GM21367 (cell line): ENCODE data around the gene GFAP.
A peak's percentile ranks its signal among the peaks of the same experiment; 100 is the strongest.

Experiments used
- ATAC-seq: cut with Tn5 transposase; IDR thresholded peaks from one replicate; pipeline ENCODE4 v1.9.1; 2021; ENCODE audit not compliant: unreplicated experiment

The GFAP gene

DNA sequence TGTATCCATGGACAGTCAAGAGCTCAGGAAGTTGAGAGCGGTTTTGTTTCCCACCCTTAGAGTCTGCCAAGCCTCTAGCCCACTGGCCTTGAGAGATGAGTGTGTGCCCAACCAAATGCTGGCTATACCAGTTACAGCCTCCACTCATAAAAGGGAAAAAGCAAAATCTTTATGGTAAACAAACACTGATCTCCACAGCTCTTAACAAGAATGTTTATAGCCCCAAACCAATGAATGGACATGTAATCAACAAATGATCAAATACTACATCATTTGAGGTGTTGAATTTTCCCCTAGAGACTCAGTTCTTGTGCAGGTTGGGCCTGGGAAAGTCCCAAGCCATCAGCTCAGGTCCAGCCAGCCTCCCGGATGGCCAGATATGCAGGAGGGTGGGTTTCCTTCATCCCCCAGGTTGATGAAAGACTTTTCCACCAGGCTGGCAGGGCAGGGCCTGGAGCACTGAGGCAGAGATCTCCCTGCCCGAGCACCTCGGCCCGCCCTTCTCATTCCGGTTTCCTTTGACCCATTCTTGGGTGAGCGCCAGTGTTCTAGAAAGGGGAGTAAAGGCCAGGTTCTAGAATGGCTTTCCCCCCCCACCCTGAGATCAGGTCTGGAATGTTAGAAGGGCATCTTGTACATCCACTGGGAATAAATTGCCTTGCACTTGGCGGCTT is 12.2 kb downstream of the GFAP start:
- no peak for ATAC-seq

GRCh38 chr17:44902135-44902760 is 13.1 kb downstream of the GFAP start:
- no peak for ATAC-seq

DNA sequence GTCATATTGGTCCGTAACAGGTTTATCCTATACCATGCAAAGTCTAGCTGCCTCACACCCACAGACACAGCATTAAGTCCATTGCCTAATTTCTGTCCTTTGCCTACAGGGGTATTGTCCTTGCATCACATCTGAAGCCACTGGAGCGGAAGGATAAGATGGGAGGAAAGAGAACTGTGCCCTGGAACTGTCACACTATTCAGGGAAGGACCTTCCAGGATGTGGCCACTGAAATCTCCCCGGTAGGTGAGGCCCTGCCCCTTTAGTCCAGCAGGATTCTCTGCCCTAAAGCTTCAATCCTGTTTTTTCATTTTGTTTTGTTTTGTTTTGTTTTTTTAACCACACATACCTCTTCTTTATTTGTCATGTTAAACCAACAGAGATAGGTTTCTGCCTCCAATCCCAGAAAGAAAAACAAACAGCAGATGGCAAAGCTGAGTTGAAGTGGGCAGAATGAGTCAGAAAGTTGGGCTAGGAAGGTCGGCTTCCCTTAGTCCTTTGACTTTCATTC is 13.8 kb downstream of the GFAP start:
- no peak for ATAC-seq

GRCh38 chr17:44900894-44901293 is 14.4 kb downstream of the GFAP start:
- ATAC-seq = no peak

- peak; percentile 54 for ATAC-seq
These were observed 16.1 kb downstream of the GFAP start, which contains the start of gene EFTUD2 for GRCh38 chr17:44899074-44899782. EFTUD2 (minus strand) TSS chr17:44899445; CDS start chr17:44894521, 4,924 bp downstream.

- ATAC-seq = no peak
These were observed 16.6 kb downstream of the GFAP start for GRCh38 chr17:44898768-44899073.

GRCh38 chr17:44894642-44895041 is 20.7 kb downstream of the GFAP start:
- ATAC-seq = no peak

GRCh38 chr17:44892250-44892649 is 23.1 kb downstream of the GFAP start:
- no peak for ATAC-seq

DNA sequence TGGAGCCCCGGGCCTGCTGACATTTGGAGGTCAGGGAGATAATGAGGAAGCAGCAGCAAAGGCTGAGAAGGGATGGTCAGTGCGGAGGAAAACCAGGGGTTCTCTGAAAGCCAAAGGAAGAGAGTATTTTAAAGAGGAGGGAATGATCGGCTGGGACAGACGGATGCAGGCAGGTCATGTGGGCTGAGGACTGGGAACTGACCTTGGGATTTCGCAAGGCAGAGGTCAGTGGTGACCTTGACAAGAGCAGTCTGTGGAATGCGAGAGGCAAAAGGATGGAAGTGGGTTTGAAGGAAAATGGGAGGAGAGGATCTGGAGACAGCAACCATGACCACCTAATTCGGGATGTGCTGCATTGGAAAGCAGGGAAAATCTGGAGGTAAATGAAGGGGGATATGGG is 26.3 kb downstream of the GFAP start:
- no peak for ATAC-seq

DNA sequence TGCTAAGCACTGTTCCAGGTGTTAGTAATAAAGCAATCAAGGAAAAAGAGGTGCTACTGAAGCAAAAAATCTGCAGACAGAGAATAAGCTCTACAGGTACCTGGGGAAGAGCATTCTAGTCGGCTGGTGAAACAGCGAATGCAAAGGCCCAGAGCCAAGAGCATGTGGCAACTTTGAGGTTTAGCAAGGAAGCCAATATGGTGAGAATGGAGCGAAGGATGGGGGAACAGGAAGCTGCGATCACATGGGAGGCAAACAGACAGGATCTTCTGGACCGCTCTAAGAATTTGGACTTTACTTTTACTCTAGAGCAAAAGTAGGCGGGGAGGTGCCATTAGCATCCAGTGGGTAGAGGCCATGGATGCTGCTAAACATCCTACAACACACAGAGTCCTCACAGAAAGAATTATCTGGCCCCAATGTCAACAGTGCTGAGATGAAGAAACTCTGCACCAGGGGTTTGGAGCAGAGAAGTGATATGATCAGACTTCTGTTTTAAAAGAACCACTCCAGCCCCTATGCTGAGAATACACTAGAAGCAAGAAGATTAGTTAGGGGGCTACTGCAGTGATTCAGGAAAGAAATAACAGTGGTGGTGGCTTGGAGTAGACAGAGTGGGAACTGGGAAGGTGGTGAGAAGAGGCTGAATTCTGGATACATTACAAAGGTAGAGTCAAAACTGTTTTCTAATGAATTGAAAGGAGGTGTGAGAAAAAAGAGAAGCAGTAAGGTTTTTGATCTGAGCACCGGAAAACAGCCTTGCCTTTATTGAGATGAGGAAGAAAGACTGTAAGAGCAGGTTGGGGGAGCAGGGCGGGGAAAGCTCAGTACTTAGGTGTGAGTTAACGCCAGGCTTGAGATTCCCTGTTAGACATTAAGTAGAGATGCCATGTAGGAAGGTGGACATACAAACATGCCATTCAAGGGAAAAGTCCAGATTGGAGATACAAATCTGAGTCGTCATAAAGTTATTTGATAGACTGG is 27.0 kb downstream of the GFAP start:
- no peak for ATAC-seq

DNA sequence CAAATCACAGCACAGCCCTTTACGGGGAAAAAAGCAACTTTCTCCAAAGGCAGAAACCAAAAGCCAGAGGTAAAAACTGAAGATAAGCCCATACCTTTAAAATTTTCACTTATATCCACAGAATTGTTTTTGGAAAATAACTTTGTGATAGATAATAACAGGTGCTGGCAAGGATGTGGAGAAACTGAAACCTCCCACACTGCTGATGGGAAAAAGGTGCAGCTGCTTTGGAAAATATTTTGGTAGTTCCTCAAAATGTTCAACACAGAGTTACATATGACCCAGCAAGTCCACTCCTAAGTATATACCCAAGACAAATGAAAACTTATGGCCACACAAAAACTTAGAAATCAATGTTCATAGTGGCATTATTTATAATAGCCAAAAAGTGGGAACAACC is 28.3 kb downstream of the GFAP start:
- no peak for ATAC-seq

- ATAC-seq = no peak
These were observed 30.4 kb downstream of the GFAP start for GRCh38 chr17:44884941-44885340.

GRCh38 chr17:44881145-44881544 is 34.2 kb downstream of the GFAP start:
- no peak for ATAC-seq

DNA sequence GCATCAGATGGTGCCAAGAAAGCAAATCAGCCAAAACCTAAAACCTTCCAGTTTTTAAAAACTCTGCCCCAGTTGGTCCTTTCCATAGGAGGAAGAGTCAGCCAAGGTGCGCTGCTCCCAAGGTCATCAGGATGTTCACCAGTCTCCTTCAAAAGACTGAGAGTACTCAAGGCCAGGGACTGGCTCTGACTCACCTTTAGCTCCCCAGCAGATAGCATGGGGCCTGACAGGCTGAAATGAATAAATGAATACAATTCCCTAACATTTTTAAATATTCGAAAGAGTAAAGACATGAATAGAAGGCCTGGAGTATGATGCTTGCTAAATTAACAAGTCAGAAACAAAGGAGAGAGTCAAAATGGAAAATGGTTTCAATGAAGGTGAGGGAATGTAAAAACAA is 35.2 kb downstream of the GFAP start:
- ATAC-seq = no peak

DNA sequence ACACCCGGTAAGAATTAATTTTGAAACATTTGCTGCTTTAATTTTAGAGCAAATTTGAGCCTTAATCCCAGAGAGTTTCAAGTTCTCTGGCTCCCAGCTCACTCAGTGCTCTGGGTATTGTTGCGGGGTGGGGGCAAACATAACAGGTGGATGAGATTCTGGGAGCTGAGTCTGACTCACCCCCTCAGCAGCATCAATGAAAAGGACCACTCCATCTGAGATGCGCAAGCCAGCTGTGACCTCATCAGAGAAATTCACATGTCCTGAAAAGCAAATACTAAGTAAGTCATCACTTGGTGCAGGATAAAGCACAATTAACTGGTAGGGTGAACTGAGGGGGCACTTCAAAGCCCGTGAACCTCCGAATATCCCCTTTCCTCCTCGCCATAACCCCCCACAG is 35.9 kb downstream of the GFAP start:
- no peak for ATAC-seq

GRCh38 chr17:44878627-44879221 is 36.6 kb downstream of the GFAP start:
- no peak for ATAC-seq

- no peak for ATAC-seq
These were observed 38.2 kb downstream of the GFAP start for GRCh38 chr17:44877121-44877520.

DNA sequence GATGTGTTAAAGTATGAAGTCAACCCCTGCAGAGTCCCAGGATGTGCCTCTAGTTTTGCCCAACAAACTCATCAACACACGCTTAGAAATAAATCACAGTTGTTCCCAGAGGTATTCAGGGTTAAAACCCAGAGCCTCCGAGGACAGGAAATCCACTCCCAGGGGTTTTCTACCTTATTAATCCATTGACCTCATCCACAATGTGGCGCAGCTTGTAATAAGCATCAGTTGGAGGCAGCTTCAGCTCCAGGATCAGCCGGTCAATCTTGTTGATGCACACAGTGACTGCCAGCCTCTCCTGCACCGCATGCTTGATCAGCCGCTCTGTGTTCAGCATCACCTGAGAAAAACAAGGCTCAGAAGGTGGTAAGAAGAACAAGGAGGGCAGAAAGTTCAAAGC is 39.5 kb downstream of the GFAP start:
- ATAC-seq = no peak

- ATAC-seq = no peak
These were observed 43.0 kb downstream of the GFAP start for GRCh38 chr17:44872131-44872768.

DNA sequence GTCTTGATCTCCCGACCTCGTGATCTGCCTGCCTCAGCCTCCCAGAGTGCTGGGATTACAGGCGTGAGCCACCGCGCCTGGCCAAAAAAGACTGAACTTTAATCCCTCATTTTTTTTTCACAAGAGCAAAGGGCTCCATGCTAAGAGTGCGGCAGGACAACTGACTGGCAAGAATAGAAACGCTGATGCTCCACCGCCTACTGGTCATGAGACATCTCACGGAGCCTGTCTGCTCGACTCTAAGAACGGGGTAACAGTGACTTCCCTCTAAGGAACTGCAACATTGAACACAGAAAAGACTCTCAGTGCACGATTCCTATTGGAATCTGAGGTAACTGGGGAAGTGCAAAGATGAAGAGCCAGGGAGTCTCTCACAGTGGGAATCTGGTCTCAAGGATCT is 43.7 kb downstream of the GFAP start:
- ATAC-seq = no peak
